ENCODE results near the gene OR51F1.
"Not testable (repeated sequence)": the region's sequence is repeated elsewhere in the genome, so short reads cannot be mapped to it uniquely, and the experiment has no call there.

The OR51F1 gene

GRCh38 chr11:4769838-4770237, at the start of gene OR51F1:
Gene OR51F1, minus strand, starts transcription at chr11:4769938. Its CDS starts 0 bp downstream, at chr11:4769938.
- ChIA-PET POLR2A (no interaction called here), CTCF (no interaction called here)
- TF ChIP-seq SUZ12 (IDR thresholded peaks at IDR 0.05), result no peak
- no peak for TF ChIP-seq CTBP1 (IDR thresholded peaks at IDR 0.05; ENCODE audit: borderline replicate concordance)
- TF ChIP-seq NFRKB (IDR thresholded peaks at IDR 0.05), result no peak
- no peak for TF ChIP-seq BHLHE40 (IDR thresholded peaks at IDR 0.05; ENCODE audit: borderline replicate concordance)
- no peak for TF ChIP-seq L3MBTL2 (conservative IDR thresholded peaks at IDR 0.05)
- no peak for TF ChIP-seq FOXM1 (IDR thresholded peaks at IDR 0.05; ENCODE audit: borderline replicate concordance)
- no peak for TF ChIP-seq LEF1 (IDR thresholded peaks at IDR 0.05; ENCODE audit: borderline replicate concordance)
- TF ChIP-seq ZNF384 (IDR thresholded peaks at IDR 0.05), result no peak
- TF ChIP-seq PKNOX1 (IDR thresholded peaks at IDR 0.05), result no peak
- TF ChIP-seq SP1 (IDR thresholded peaks at IDR 0.05), result no peak
- no peak for TF ChIP-seq TARDBP (IDR thresholded peaks at IDR 0.05)
- no peak for TF ChIP-seq ARNT (IDR thresholded peaks at IDR 0.05)
- TF ChIP-seq FOXK2 (IDR thresholded peaks at IDR 0.05), result no peak
- no peak for TF ChIP-seq ELF4 (IDR thresholded peaks at IDR 0.05)
- TF ChIP-seq HDGF (IDR thresholded peaks at IDR 0.05; ENCODE audit: borderline replicate concordance), result no peak
- no peak for DNase-seq (ENCODE audit: extremely low spot score)

- no peak for DNase-seq (ENCODE audit: extremely low spot score)
- ChIA-PET POLR2A (no interaction called here), CTCF (no interaction called here)
- no peak for TF ChIP-seq ELF4 (IDR thresholded peaks at IDR 0.05)
- TF ChIP-seq NFRKB (IDR thresholded peaks at IDR 0.05), result no peak
- no peak for TF ChIP-seq CTBP1 (IDR thresholded peaks at IDR 0.05; ENCODE audit: borderline replicate concordance)
- no peak for TF ChIP-seq FOXM1 (IDR thresholded peaks at IDR 0.05; ENCODE audit: borderline replicate concordance)
- TF ChIP-seq L3MBTL2 (conservative IDR thresholded peaks at IDR 0.05), result no peak
- TF ChIP-seq ZNF384 (IDR thresholded peaks at IDR 0.05), result no peak
- TF ChIP-seq BHLHE40 (IDR thresholded peaks at IDR 0.05; ENCODE audit: borderline replicate concordance), result no peak
- no peak for TF ChIP-seq SP1 (IDR thresholded peaks at IDR 0.05)
- TF ChIP-seq SUZ12 (IDR thresholded peaks at IDR 0.05), result no peak
- no peak for TF ChIP-seq FOXK2 (IDR thresholded peaks at IDR 0.05)
- TF ChIP-seq ARNT (IDR thresholded peaks at IDR 0.05), result no peak
- TF ChIP-seq HDGF (IDR thresholded peaks at IDR 0.05; ENCODE audit: borderline replicate concordance), result no peak
- TF ChIP-seq FOXA1 (IDR thresholded peaks at IDR 0.05), result no peak
- no peak for TF ChIP-seq TARDBP (IDR thresholded peaks at IDR 0.05)
- no peak for TF ChIP-seq LEF1 (IDR thresholded peaks at IDR 0.05; ENCODE audit: borderline replicate concordance)
These were observed 39.5 kb upstream of the OR51F1 start for GRCh38 chr11:4809246-4809645.

- TF ChIP-seq ZNF384 (IDR thresholded peaks at IDR 0.05) (no peak), ELF4 (IDR thresholded peaks at IDR 0.05) (no peak), LEF1 (IDR thresholded peaks at IDR 0.05; ENCODE audit: borderline replicate concordance) (no peak), FOXK2 (IDR thresholded peaks at IDR 0.05) (no peak), SP1 (IDR thresholded peaks at IDR 0.05) (no peak), NFRKB (IDR thresholded peaks at IDR 0.05) (no peak), FOXM1 (IDR thresholded peaks at IDR 0.05; ENCODE audit: borderline replicate concordance) (no peak), ARNT (IDR thresholded peaks at IDR 0.05) (no peak), TARDBP (IDR thresholded peaks at IDR 0.05) (no peak), HDGF (IDR thresholded peaks at IDR 0.05; ENCODE audit: borderline replicate concordance) (no peak), PKNOX1 (IDR thresholded peaks at IDR 0.05) (no peak), BHLHE40 (IDR thresholded peaks at IDR 0.05; ENCODE audit: borderline replicate concordance) (no peak), CTBP1 (IDR thresholded peaks at IDR 0.05; ENCODE audit: borderline replicate concordance) (no peak), SUZ12 (IDR thresholded peaks at IDR 0.05) (no peak), FOXA1 (IDR thresholded peaks at IDR 0.05) (no peak), L3MBTL2 (conservative IDR thresholded peaks at IDR 0.05) (no peak)
- ChIA-PET POLR2A (no interaction called here), CTCF (no interaction called here)
- no peak for DNase-seq (ENCODE audit: extremely low spot score)
These were observed 38.7 kb upstream of the OR51F1 start for GRCh38 chr11:4808476-4808875.

GRCh38 chr11:4804280-4804679, 34.5 kb upstream of the OR51F1 start, which contains the start of gene OR52R1:
Gene OR52R1, minus strand, starts transcription at chr11:4804380. Its CDS starts 0 bp downstream, at chr11:4804380.
- TF ChIP-seq HDGF (IDR thresholded peaks at IDR 0.05; ENCODE audit: borderline replicate concordance), result no peak
- DNase-seq (ENCODE audit: extremely low spot score), result no peak
- CTCF ChIA-PET, result no interaction called here
- POLR2A ChIA-PET, result no interaction called here

GRCh38 chr11:4801316-4801715, 31.6 kb upstream of the OR51F1 start:
- POLR2A ChIA-PET; CTCF ChIA-PET; DNase-seq (ENCODE audit: extremely low spot score): not testable (repeated sequence)

GRCh38 chr11:4798427-4799183, 28.9 kb upstream of the OR51F1 start:
- CTCF ChIA-PET, result no interaction called here
- DNase-seq (ENCODE audit: extremely low spot score), result no peak
- no peak for TF ChIP-seq HDGF (IDR thresholded peaks at IDR 0.05; ENCODE audit: borderline replicate concordance)
- no peak for TF ChIP-seq FOXM1 (IDR thresholded peaks at IDR 0.05; ENCODE audit: borderline replicate concordance)
- TF ChIP-seq L3MBTL2 (conservative IDR thresholded peaks at IDR 0.05), result no peak
- TF ChIP-seq ARNT (IDR thresholded peaks at IDR 0.05), result no peak
- TF ChIP-seq NFRKB (IDR thresholded peaks at IDR 0.05), result no peak
- TF ChIP-seq SP1 (IDR thresholded peaks at IDR 0.05), result no peak
- TF ChIP-seq LEF1 (IDR thresholded peaks at IDR 0.05; ENCODE audit: borderline replicate concordance), result no peak
- no peak for TF ChIP-seq TARDBP (IDR thresholded peaks at IDR 0.05)
- no peak for TF ChIP-seq SUZ12 (IDR thresholded peaks at IDR 0.05)
- no peak for TF ChIP-seq FOXA1 (IDR thresholded peaks at IDR 0.05)
- POLR2A ChIA-PET, result no interaction called here

- POLR2A ChIA-PET, result no interaction called here
- no peak for TF ChIP-seq ELF4 (IDR thresholded peaks at IDR 0.05)
- TF ChIP-seq FOXM1 (IDR thresholded peaks at IDR 0.05; ENCODE audit: borderline replicate concordance), result no peak
- no peak for TF ChIP-seq NFRKB (IDR thresholded peaks at IDR 0.05)
- TF ChIP-seq TARDBP (IDR thresholded peaks at IDR 0.05), result no peak
- no peak for TF ChIP-seq BHLHE40 (IDR thresholded peaks at IDR 0.05; ENCODE audit: borderline replicate concordance)
- TF ChIP-seq ZNF384 (IDR thresholded peaks at IDR 0.05), result no peak
- TF ChIP-seq SP1 (IDR thresholded peaks at IDR 0.05), result no peak
- TF ChIP-seq LEF1 (IDR thresholded peaks at IDR 0.05; ENCODE audit: borderline replicate concordance), result no peak
- TF ChIP-seq SUZ12 (IDR thresholded peaks at IDR 0.05), result no peak
- no peak for TF ChIP-seq FOXA1 (IDR thresholded peaks at IDR 0.05)
- CTCF ChIA-PET, result no interaction called here
- no peak for DNase-seq (ENCODE audit: extremely low spot score)
These were observed 27.5 kb upstream of the OR51F1 start for GRCh38 chr11:4797206-4797605.

Data from HEK293T (cell line).